ENCODE data around the gene BICDL2. TPM values are rescaled to one million over a fixed set of nuclear protein-coding genes. Genes with fewer than 3 reads are reported as not detected.
A peak's percentile ranks its signal among the peaks of the same experiment; 100 is the strongest.

The BICDL2 gene
- total RNA-seq, 1 donor from 2014 or later = not detected

DNA sequence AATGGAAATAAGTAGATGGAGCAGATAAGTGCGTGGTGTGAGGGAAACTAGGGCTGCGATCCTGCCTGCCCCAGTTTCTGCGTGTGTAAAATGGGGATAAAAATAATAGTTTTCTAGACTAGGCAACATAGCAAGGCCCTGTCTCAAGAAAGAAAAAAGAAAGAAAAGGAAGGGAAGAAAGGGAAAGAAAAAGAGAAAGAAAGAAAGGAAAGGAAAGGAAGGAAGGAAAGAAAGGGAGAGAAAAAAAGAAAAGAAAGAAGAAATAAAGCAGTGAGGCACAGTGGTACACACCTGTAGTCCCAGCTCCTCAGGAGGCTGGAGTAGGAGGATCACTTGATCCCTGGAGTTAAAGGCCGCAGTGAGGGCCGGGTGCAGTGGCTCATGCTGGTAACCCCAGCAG lies 54.3 kb downstream of the BICDL2 start:
- intact Hi-C loops (cut with DNase I) = loop anchor here (5.0 kb wide), 1 partner anchor 70 kb away; the partner anchor contains the start of gene FLYWCH1
- Histone ChIP-seq H3K4me3 (no peak overlapping the region), H3K4me1 (peaks cover 10 to 15% of the 10 kb centered on the region in 2 donors), H3K9me3 (no peaks in the 10 kb centered on the region), H3K27ac (no peak overlapping the region), H3K27me3 (no peaks in the 10 kb centered on the region), H3K36me3 (no peaks in the 10 kb centered on the region)
- DNase-seq (ENCODE audit: low spot score in 2 of 2) = no peak
- TF ChIP-seq, protein P1, sequence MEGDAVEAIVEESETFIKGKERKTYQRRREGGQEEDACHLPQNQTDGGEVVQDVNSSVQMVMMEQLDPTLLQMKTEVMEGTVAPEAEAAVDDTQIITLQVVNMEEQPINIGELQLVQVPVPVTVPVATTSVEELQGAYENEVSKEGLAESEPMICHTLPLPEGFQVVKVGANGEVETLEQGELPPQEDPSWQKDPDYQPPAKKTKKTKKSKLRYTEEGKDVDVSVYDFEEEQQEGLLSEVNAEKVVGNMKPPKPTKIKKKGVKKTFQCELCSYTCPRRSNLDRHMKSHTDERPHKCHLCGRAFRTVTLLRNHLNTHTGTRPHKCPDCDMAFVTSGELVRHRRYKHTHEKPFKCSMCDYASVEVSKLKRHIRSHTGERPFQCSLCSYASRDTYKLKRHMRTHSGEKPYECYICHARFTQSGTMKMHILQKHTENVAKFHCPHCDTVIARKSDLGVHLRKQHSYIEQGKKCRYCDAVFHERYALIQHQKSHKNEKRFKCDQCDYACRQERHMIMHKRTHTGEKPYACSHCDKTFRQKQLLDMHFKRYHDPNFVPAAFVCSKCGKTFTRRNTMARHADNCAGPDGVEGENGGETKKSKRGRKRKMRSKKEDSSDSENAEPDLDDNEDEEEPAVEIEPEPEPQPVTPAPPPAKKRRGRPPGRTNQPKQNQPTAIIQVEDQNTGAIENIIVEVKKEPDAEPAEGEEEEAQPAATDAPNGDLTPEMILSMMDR (IDR thresholded peaks at IDR 0.05) = no peak

DNA sequence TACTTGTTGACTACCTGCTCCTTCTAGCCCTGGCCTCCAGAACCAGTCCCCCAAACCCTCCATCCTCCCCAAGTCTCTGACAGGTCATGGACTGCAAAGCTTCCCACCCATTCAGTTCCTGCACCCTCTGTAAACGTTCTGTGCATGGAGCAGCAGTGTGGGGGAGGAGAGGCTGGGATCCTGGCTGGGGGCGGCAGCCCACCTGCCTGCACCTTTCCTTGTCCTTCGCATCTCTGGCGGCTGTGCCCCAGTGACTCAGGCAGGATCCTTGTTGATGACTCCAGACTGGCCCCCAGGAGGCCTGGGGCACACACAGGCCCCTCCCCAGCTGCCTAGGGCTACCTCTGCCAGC lies 54.9 kb downstream of the BICDL2 start:
- Histone ChIP-seq H3K4me3 (no peak overlapping the region), H3K4me1 (peaks cover 10 to 15% of the 10 kb centered on the region in 2 donors), H3K36me3 (no peaks in the 10 kb centered on the region), H3K27ac (no peak overlapping the region), H3K27me3 (no peaks in the 10 kb centered on the region), H3K9me3 (no peaks in the 10 kb centered on the region)
- intact Hi-C loops (cut with DNase I) = loop anchor here (5.0 kb wide), 1 partner anchor 70 kb away; the partner anchor contains the start of gene FLYWCH1
- TF ChIP-seq, protein P1 (IDR thresholded peaks at IDR 0.05) = no peak
- DNase-seq (ENCODE audit: low spot score in 2 of 2) = no peak

DNA sequence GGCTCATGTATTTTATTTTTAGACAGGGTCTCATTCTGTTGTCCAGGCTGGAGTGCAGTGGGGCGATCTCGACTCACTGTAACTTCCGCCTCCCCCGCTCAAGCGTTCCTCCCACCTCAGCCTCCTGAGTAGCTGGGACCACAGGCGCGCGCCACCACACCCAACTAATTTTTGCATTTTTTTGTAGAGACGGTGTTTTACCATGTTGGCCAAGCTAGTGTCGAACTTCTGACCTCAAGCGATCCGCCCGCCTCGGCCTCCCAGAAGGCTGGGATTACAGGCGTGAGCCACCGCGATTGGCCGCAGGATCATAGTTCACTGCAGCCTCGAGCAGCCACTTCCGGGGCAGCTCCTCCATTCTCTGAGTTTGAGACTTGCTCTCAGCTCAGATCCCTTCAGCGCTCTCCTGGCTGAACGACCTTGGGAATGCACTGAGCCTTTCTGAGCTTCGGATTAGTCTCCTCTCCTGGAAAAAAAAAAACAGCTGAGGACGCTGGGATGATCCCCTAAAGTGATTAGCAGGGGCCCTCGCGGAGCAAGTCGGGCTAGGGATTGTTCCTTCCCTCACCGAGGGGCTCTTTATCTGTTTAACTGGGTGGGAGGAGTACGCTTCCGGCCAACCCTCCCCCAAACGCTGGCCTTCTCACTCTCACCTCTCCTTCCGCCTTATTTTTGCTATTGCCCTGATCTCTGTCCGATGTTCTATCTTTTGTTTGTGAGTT lies 55.4 kb downstream of the BICDL2 start:
- Histone ChIP-seq H3K27me3 (no peaks in the 10 kb centered on the region), H3K27ac (no peak overlapping the region), H3K4me3 (peak overlapping the region; percentile 69 to 91), H3K4me1 (peaks cover 10 to 15% of the 10 kb centered on the region in 2 donors), H3K36me3 (no peaks in the 10 kb centered on the region), H3K9me3 (no peaks in the 10 kb centered on the region)
- TF ChIP-seq, protein P1 (IDR thresholded peaks at IDR 0.05) = no peak
- no peak for DNase-seq (ENCODE audit: low spot score in 2 of 2)
- intact Hi-C loops (cut with DNase I) = loop anchor here (5.0 kb wide), 1 partner anchor 69 kb away; the partner anchor contains the start of gene FLYWCH1

DNA sequence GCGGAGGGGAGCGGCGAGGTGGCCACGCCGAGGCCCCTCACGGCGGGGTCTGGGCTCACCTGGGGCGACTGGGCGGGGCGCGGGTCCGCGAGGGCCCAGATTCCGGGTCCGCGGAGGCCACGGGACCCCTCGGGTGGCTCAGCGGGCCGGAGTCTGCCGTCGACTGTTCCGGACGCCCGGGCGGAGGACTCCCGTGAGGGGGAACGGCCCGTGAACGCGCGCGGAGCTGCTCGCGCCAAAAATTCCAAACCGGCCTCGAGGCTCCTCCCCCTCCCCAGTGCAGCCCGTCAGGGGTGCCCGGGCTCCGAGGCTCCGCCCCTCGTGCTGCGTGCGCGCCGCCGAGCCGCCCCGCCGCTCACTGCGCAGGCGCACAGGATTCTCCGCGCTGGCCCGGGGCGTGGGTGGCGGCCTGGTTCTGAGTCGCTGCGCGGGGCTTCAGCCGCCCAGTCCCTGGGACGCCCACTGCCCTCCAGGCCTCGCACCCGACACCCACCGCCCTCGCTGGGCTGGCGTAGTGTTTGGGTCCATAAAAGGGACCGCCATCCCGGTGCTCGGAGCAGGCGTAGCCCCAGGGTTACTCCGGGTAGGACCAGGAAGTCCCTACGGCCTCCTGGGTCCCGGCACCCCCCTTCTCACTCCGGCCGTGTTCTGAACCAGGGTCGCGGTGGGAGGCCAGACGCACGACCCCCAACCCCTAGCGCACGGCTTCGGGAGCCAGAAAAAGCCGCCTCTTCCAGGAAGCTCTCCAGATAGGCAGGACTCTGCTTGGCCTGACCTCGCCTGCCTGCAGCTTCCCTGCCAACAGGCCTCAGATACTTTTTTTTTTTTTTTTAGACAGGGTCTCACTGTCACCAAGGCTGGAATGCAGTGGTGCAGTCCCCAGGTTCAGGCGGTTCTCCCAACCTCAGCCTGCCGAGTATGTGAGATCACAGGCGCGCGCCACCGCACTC lies 56.2 kb downstream of the BICDL2 start, which contains the start of gene PKMYT1:
TSS of gene PKMYT1 (minus strand) at position 220 of the 950 bp plus-strand sequence. CDS start 789 bp downstream, outside the sequence.
- peak within 1 kb of the TSS; percentile 69 to 91 for H3K4me3 ChIP-seq
- TF ChIP-seq, protein P1 (IDR thresholded peaks at IDR 0.05) = no peak
- intact Hi-C loops (cut with DNase I) = loop anchor here (1.0 to 5.0 kb wide), 2 partner anchors 40 to 68 kb away; partner anchors contain the start of genes FLYWCH1 and TNFRSF12A
- H3K27ac ChIP-seq = peak within 1 kb of the TSS; percentile 69 to 82
- no peaks in the 10 kb centered on the region for H3K9me3 ChIP-seq
- no peaks in the 10 kb centered on the region for H3K27me3 ChIP-seq
- peaks cover 9 to 12% of the 10 kb centered on the region in 2 donors for H3K4me1 ChIP-seq
- DNase-seq (ENCODE audit: low spot score in 2 of 2) = peak; percentile 37 to 94
- no peaks in the 10 kb centered on the region for H3K36me3 ChIP-seq

DNA sequence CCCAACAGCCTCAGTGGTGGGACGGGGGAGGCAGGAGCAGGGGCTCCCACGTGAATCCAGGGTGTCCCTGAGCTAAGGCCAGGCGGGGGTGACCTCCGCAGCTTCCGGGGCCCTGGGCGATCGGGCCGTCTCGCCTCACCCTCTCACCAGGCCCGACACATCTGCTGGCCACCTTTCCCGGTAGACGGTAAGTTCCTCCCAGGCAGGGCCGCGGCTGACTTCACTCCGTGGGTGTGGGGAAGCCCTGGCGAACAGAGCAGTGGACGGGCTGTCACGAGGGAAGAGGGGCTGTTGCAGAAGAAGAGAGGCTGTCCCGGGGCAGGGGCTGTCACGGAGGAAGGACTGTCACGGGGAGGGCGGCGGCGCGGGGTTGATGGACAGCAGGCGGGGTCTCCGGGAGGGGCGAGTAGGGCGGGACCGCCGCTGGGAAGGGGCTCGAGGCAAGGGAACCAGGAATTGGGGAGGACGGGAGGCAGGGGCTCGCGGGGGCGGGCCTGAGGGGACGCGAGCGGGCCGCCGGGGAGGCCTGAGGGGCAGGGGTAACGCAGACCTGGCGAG lies 57.0 kb downstream of the BICDL2 start:
- TF ChIP-seq, protein P1 (IDR thresholded peaks at IDR 0.05) = no peak
- no peak overlapping the region for H3K27ac ChIP-seq
- DNase-seq (ENCODE audit: low spot score in 2 of 2) = no peak

More for the DNA sequence above, 57.0 kb downstream of the BICDL2 start:
- peaks cover 7 to 12% of the 10 kb centered on the region in 2 donors for H3K4me1 ChIP-seq
- H3K36me3 ChIP-seq = no peaks in the 10 kb centered on the region
- H3K9me3 ChIP-seq = no peaks in the 10 kb centered on the region
- no peaks in the 10 kb centered on the region for H3K27me3 ChIP-seq
- intact Hi-C loops (cut with DNase I) = loop anchor here (1.0 to 5.0 kb wide), 2 partner anchors 41 to 67 kb away; partner anchors contain the start of genes FLYWCH1 and TNFRSF12A
- peak overlapping the region; percentile 69 to 91 for H3K4me3 ChIP-seq

Measured in ascending aorta (tissue), 2 donors.